ENCODE results near the gene FAM234B.
A peak's percentile ranks its signal among the peaks of the same experiment; 100 is the strongest.

FAM234B gene

GRCh38 chr12:13044002-13044905, at the start of gene FAM234B:
TSS of gene FAM234B (plus strand) at chr12:13044381. CDS start at chr12:13044404, 23 bp downstream.
- peak; percentile 80 to 87 for DNase-seq
- TF ChIP-seq POLR2A (IDR thresholded peaks at IDR 0.05; ENCODE audit: low read length) (peak; percentile 27), GATA1 (IDR thresholded peaks at IDR 0.05; ENCODE audit: low read depth, low read length) (no peak)

GRCh38 chr12:12995088-12995487, 49.1 kb upstream of the FAM234B start:
- TF ChIP-seq GATA1 (IDR thresholded peaks at IDR 0.05; ENCODE audit: low read depth, low read length) (no peak), POLR2A (IDR thresholded peaks at IDR 0.05; ENCODE audit: low read length) (no peak)
- DNase-seq = peak in 1 of 2 experiments; percentile 30

GRCh38 chr12:12996209-12996608, 48.0 kb upstream of the FAM234B start:
- TF ChIP-seq POLR2A (IDR thresholded peaks at IDR 0.05; ENCODE audit: low read length) (peak; percentile 6), GATA1 (IDR thresholded peaks at IDR 0.05; ENCODE audit: low read depth, low read length) (peak; percentile 89)
- peak; percentile 94 to 99 for DNase-seq

- DNase-seq = peak; percentile 78 to 79
- no peak for TF ChIP-seq GATA1 (IDR thresholded peaks at IDR 0.05; ENCODE audit: low read depth, low read length)
- TF ChIP-seq POLR2A (IDR thresholded peaks at IDR 0.05; ENCODE audit: low read length) = no peak
Measured at GRCh38 chr12:12997156-12997555, 47.0 kb upstream of the FAM234B start.

GRCh38 chr12:12997734-12998133, 46.4 kb upstream of the FAM234B start:
- TF ChIP-seq GATA1 (IDR thresholded peaks at IDR 0.05; ENCODE audit: low read depth, low read length) (no peak), POLR2A (IDR thresholded peaks at IDR 0.05; ENCODE audit: low read length) (no peak)
- peak; percentile 60 to 65 for DNase-seq

GRCh38 chr12:12998248-12998647, 45.9 kb upstream of the FAM234B start:
- no peak for DNase-seq
- TF ChIP-seq GATA1 (IDR thresholded peaks at IDR 0.05; ENCODE audit: low read depth, low read length) (no peak), POLR2A (IDR thresholded peaks at IDR 0.05; ENCODE audit: low read length) (no peak)

GRCh38 chr12:12999271-12999958, 44.8 kb upstream of the FAM234B start:
- peak; percentile 71 to 73 for DNase-seq
- TF ChIP-seq GATA1 (IDR thresholded peaks at IDR 0.05; ENCODE audit: low read depth, low read length) (no peak), POLR2A (IDR thresholded peaks at IDR 0.05; ENCODE audit: low read length) (no peak)

- peak; percentile 95 to 99 for DNase-seq
- TF ChIP-seq GATA1 (IDR thresholded peaks at IDR 0.05; ENCODE audit: low read depth, low read length) = no peak
- peak; percentile 58 for TF ChIP-seq POLR2A (IDR thresholded peaks at IDR 0.05; ENCODE audit: low read length)
Measured at GRCh38 chr12:12999959-13000615, 44.1 kb upstream of the FAM234B start, which contains the start of gene HEBP1. TSS of gene HEBP1 (minus strand) at chr12:13000265. CDS start at chr12:13000114, 151 bp downstream.

- TF ChIP-seq GATA1 (IDR thresholded peaks at IDR 0.05; ENCODE audit: low read depth, low read length) (no peak), POLR2A (IDR thresholded peaks at IDR 0.05; ENCODE audit: low read length) (no peak)
- DNase-seq = no peak
Measured at GRCh38 chr12:13000616-13000924, 43.6 kb upstream of the FAM234B start.

- DNase-seq = peak; percentile 79 to 86
- TF ChIP-seq POLR2A (IDR thresholded peaks at IDR 0.05; ENCODE audit: low read length) (no peak), GATA1 (IDR thresholded peaks at IDR 0.05; ENCODE audit: low read depth, low read length) (no peak)
Measured at GRCh38 chr12:13000925-13001774, 43.0 kb upstream of the FAM234B start.

GRCh38 chr12:13001775-13002040, 42.5 kb upstream of the FAM234B start:
- DNase-seq = peak in 1 of 2 experiments; percentile 42
- TF ChIP-seq POLR2A (IDR thresholded peaks at IDR 0.05; ENCODE audit: low read length) = no peak
- TF ChIP-seq GATA1 (IDR thresholded peaks at IDR 0.05; ENCODE audit: low read depth, low read length) = no peak

GRCh38 chr12:13002301-13003097, 41.7 kb upstream of the FAM234B start:
- no peak for DNase-seq
- TF ChIP-seq POLR2A (IDR thresholded peaks at IDR 0.05; ENCODE audit: low read length) = no peak
- TF ChIP-seq GATA1 (IDR thresholded peaks at IDR 0.05; ENCODE audit: low read depth, low read length) = no peak

- TF ChIP-seq POLR2A (IDR thresholded peaks at IDR 0.05; ENCODE audit: low read length) (no peak), GATA1 (IDR thresholded peaks at IDR 0.05; ENCODE audit: low read depth, low read length) (no peak)
- DNase-seq = no peak
Measured at GRCh38 chr12:13004361-13004760, 39.8 kb upstream of the FAM234B start.
